EH (cell line): ENCODE results near the gene TMED10.

Source experiments
- DNase-seq: peaks from one replicate; pipeline ENCODE4 v3.0.0-alpha.2; 2015; ENCODE audit warnings: low read depth

The TMED10 gene

DNA sequence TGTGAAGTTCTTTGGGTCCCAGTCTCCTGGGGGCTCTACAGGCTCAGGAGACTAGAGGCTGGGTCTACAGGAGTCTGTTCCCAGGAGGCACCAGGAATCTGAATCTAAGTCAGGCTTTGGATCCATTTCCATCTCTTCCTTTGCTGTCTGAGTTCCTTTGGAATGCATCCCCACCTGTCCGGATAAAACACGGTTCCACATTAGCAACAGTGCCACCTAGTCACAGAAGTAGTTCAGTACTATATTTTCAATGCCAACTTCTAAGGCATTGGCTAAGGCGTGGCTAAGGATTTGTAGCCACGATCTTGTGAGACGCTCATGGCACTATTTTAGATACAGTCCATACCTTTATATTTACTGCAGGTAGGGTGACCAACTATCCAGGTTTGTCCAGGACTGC lies 91.9 kb downstream of the TMED10 start:
- DNase-seq = no peak

DNA sequence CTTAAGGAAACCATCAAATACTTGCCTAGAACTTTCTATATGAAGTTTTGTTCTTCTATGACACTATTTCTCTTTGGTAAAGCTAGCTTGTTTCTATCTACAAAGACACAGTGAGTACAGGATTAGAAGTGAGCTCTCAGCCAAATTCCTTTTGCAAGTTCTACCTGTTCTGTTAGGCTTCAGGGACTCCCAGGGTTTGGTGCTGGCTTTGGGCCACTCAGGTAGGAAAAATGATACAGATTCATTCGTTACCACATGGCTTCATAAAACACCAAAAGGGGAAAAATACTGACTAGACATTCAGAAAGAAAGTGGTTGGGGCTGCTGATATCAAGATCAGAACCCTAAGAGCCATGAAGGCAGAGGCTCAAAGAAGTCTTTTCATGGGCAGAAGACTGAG lies 93.1 kb downstream of the TMED10 start:
- DNase-seq = no peak

DNA sequence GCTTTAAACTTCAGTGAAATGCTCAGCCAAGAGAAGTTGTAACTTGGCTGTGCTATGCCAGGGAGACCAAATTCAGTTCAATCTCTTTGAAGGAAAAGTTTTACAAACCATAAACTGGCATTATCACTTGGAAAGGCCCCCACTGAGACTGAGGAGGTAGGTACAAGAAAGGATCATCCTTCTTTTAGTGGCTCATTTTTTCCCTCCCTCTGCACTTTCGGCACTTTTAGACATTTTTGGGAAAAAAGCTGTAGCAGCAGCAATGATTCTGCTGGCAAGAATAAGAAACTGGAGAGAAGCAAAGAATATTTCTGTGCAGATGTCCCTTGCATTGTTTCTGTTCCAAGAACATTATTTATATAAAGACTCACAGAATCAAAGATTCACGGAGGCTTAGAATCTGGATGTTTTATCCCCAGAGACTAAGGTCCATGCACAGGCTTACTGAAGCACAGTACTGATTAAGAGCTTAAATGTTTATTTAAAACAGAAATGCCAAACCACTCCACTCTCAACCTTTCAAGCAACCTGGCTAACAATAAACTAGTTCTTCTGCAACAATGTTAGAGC lies 94.7 kb downstream of the TMED10 start:
- no peak for DNase-seq
